ENCODE results near the gene MAP3K7. TPM values are rescaled to one million over a fixed set of nuclear protein-coding genes. Genes with fewer than 3 reads are reported as not detected.
A peak's percentile ranks its signal among the peaks of the same experiment; 100 is the strongest.

MAP3K7 gene
- polyA plus RNA-seq, 1 experiment, result 23.1 TPM

DNA sequence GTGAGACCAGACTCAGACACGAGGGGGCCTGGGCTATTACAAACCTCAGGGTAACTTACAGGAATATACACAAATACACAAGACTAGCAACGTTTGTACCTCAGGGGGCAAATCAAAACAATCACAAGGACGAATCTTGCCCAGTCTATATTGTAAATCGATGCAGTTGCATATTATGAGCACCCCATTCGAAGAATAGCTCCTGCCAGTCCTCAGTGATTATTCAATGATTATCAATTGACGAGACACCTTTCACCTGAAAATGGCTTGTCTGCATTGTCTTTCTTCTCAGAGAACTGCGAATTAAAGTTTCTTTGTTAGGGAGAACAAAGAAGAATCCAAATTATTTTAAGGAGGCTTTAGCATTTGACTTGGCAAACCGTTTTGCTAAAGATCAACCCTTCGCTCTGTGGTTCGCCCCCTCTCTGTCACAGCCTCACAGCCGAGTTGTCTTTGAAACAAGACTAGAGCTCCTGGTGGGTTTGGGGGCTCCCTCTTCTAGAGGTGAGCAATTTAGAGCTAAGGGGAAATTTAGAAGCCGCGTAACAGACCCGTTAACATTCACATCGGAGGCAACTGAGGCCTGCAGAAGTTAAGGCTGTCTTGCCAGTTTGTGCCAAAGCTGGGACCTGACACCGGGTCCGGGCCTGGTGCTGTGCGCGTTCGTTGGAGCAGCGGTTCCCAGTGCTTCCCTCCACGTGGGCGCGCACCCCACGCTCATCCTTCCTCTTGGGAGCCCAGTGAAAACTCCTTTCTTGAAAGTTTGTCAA, 24.9 kb upstream of the MAP3K7 start:
- peaks cover 15% of the 10 kb centered on the region for H3K27me3 ChIP-seq (ENCODE audit: control insufficient read depth, insufficient read depth, low read length)

GRCh38 chr6:90610751-90611542, 24.1 kb upstream of the MAP3K7 start:
- peaks cover 15% of the 10 kb centered on the region for H3K27me3 ChIP-seq (ENCODE audit: control insufficient read depth, insufficient read depth, low read length)
- DNase-seq (ENCODE audit: low read depth), result no peak
- CTCF ChIA-PET, result no interaction called here

More for the DNA sequence above, 24.9 kb upstream of the MAP3K7 start:
- no peak for DNase-seq (ENCODE audit: low read depth)
- no peaks in the 10 kb centered on the region for H3K36me3 ChIP-seq (ENCODE audit: control insufficient read depth, insufficient read depth, low read length)
- peak overlapping the region; percentile 42 for H3K4me3 ChIP-seq (ENCODE audit: low read depth, low read length)
- ChIA-PET POLR2A (interaction anchor here (0.7 kb wide), 1 partner anchor 774 kb away, joined by 3 read pairs; no protein-coding TSS in a partner anchor), CTCF (interaction anchor here (1.0 kb wide), 1 partner anchor 12 kb away, joined by 3 read pairs; no protein-coding TSS in a partner anchor)
- TF ChIP-seq, protein P1, sequence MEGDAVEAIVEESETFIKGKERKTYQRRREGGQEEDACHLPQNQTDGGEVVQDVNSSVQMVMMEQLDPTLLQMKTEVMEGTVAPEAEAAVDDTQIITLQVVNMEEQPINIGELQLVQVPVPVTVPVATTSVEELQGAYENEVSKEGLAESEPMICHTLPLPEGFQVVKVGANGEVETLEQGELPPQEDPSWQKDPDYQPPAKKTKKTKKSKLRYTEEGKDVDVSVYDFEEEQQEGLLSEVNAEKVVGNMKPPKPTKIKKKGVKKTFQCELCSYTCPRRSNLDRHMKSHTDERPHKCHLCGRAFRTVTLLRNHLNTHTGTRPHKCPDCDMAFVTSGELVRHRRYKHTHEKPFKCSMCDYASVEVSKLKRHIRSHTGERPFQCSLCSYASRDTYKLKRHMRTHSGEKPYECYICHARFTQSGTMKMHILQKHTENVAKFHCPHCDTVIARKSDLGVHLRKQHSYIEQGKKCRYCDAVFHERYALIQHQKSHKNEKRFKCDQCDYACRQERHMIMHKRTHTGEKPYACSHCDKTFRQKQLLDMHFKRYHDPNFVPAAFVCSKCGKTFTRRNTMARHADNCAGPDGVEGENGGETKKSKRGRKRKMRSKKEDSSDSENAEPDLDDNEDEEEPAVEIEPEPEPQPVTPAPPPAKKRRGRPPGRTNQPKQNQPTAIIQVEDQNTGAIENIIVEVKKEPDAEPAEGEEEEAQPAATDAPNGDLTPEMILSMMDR (IDR thresholded peaks at IDR 0.05; ENCODE audit: insufficient read depth, low read depth, low read length), result no peak

GRCh38 chr6:90610301-90610750, 23.5 kb upstream of the MAP3K7 start:
- DNase-seq (ENCODE audit: low read depth), result no peak
- Histone ChIP-seq H3K4me3 (ENCODE audit: low read depth, low read length) (peak overlapping the region; percentile 42), H3K36me3 (ENCODE audit: control insufficient read depth, insufficient read depth, low read length) (no peaks in the 10 kb centered on the region), H3K27me3 (ENCODE audit: control insufficient read depth, insufficient read depth, low read length) (peaks cover 15% of the 10 kb centered on the region)
- CTCF ChIA-PET, result interaction anchor here (0.9 kb wide), 1 partner anchor 10 kb away, joined by 3 read pairs; no protein-coding TSS in a partner anchor
- TF ChIP-seq, protein P1 (IDR thresholded peaks at IDR 0.05; ENCODE audit: insufficient read depth, low read depth, low read length), result no peak
- POLR2A ChIA-PET, result no interaction called here

More at GRCh38 chr6:90610751-90611542, 24.1 kb upstream of the MAP3K7 start:
- H3K36me3 ChIP-seq (ENCODE audit: control insufficient read depth, insufficient read depth, low read length), result no peaks in the 10 kb centered on the region
- H3K4me3 ChIP-seq (ENCODE audit: low read depth, low read length), result peak overlapping the region; percentile 42
- TF ChIP-seq, protein P1 (IDR thresholded peaks at IDR 0.05; ENCODE audit: insufficient read depth, low read depth, low read length), result no peak
- POLR2A ChIA-PET, result no interaction called here

DNA sequence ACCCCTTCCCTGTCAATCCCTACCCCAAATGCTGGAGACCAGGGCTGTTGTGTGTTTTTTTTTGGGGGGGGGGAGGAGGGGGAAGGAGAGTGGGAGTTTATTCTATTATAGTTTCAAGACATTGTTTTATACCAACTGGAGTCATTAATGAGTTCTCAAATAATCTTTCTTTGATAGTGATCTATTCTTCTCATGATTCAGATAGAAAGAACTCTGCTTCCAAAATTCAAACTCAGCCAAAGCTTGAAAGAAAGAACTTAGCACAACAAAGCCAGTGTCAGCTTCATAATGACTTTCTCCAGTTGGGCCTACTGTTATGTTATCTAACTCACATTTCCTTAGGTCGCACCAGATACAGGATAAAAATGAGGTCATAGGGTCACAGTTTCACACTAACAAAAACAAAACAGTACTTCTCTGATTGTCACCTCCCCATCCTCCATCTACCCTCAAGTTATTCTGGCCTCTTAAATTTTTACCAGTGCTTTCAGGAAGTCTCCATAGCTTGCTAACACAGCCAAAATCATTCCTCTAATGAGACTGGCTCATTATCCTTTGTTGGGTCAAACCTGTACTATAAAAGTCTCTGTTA, 19.0 kb upstream of the MAP3K7 start:
- ChIA-PET CTCF (interaction anchor here (1.6 kb wide), 1 partner anchor 16 kb away, joined by 4 read pairs; no protein-coding TSS in a partner anchor), POLR2A (no interaction called here)
- TF ChIP-seq, protein P1 (IDR thresholded peaks at IDR 0.05; ENCODE audit: insufficient read depth, low read depth, low read length), result no peak
- no peak overlapping the region for H3K4me3 ChIP-seq (ENCODE audit: low read depth, low read length)
- H3K36me3 ChIP-seq (ENCODE audit: control insufficient read depth, insufficient read depth, low read length), result no peaks in the 10 kb centered on the region
- no peak for DNase-seq (ENCODE audit: low read depth)
- peaks cover 5% of the 10 kb centered on the region for H3K27me3 ChIP-seq (ENCODE audit: control insufficient read depth, insufficient read depth, low read length)

All from BJ (cell line).